ENCODE measurements around the gene PSMC3. TPM values are rescaled to one million over a fixed set of nuclear protein-coding genes. Genes with fewer than 3 reads are reported as not detected.

PSMC3 gene
- total RNA-seq, 1 donor from 2014 or later: 79.9 TPM

GRCh38 chr11:47394322-47395222 is 31.7 kb downstream of the PSMC3 start:
- peak; percentile 58 for DNase-seq (ENCODE audit: low spot score)

GRCh38 chr11:47394050-47394321 is 32.3 kb downstream of the PSMC3 start:
- no peak for DNase-seq (ENCODE audit: low spot score)

- peak; percentile 58 for DNase-seq (ENCODE audit: low spot score)
Measured at GRCh38 chr11:47393163-47394049, 32.8 kb downstream of the PSMC3 start.

GRCh38 chr11:47392546-47393162 is 33.6 kb downstream of the PSMC3 start:
- no peak for DNase-seq (ENCODE audit: low spot score)

GRCh38 chr11:47391711-47392432 is 34.4 kb downstream of the PSMC3 start:
- DNase-seq (ENCODE audit: low spot score): no peak

- no peak for DNase-seq (ENCODE audit: low spot score)
Measured at GRCh38 chr11:47391077-47391583, 35.1 kb downstream of the PSMC3 start.

GRCh38 chr11:47390422-47390760 is 35.8 kb downstream of the PSMC3 start:
- DNase-seq (ENCODE audit: low spot score): no peak

GRCh38 chr11:47389577-47390421 is 36.4 kb downstream of the PSMC3 start:
- DNase-seq (ENCODE audit: low spot score): no peak

- no peak for DNase-seq (ENCODE audit: low spot score)
Measured at GRCh38 chr11:47388697-47389576, 37.3 kb downstream of the PSMC3 start.

GRCh38 chr11:47387944-47388696 is 38.1 kb downstream of the PSMC3 start:
- DNase-seq (ENCODE audit: low spot score): no peak

- DNase-seq (ENCODE audit: low spot score): no peak
Measured at GRCh38 chr11:47384498-47384897, 41.7 kb downstream of the PSMC3 start.

GRCh38 chr11:47383071-47383470 is 43.2 kb downstream of the PSMC3 start:
- DNase-seq (ENCODE audit: low spot score): no peak

GRCh38 chr11:47380078-47380477 is 46.2 kb downstream of the PSMC3 start:
- DNase-seq (ENCODE audit: low spot score): no peak

- no peak for DNase-seq (ENCODE audit: low spot score)
Measured at GRCh38 chr11:47379317-47379716, 46.9 kb downstream of the PSMC3 start.

GRCh38 chr11:47378836-47379170 is 47.4 kb downstream of the PSMC3 start:
- no peak for DNase-seq (ENCODE audit: low spot score)

GRCh38 chr11:47378010-47378835 is 48.0 kb downstream of the PSMC3 start, which contains the start of gene SPI1:
SPI1 (minus strand) TSS chr11:47378547; CDS start chr11:47378353, 194 bp downstream.
- peak; percentile 52 for DNase-seq (ENCODE audit: low spot score)

- no peak for DNase-seq (ENCODE audit: low spot score)
Measured at GRCh38 chr11:47377571-47378009, 48.6 kb downstream of the PSMC3 start.

All from umbilical cord (tissue), 2 donors.